IPS DF 6.9 (cell line): ENCODE measurements around the gene MAPKAPK2.

Source experiments
- DNase-seq: peaks from one replicate; pipeline ENCODE4 v3.0.0-alpha.2; 2013; ENCODE audit warnings: low read depth, low spot score
- H3K27ac ChIP-seq: one replicate; pipeline ENCODE4 v1.5.1; 2013; ENCODE audit warnings: low read length, control low read depth
- H3K27me3 ChIP-seq: 2 replicates; pipeline ENCODE4 v1.6.1; 2013; ENCODE audit warnings: mild to moderate bottlenecking, low read length; ENCODE audit not compliant: control insufficient read depth, insufficient read depth
- H3K36me3 ChIP-seq: 2 replicates; pipeline ENCODE4 v1.6.1; 2013; ENCODE audit warnings: low read length; ENCODE audit not compliant: control insufficient read depth, insufficient read depth
- H3K4me1 ChIP-seq: 2 replicates; pipeline ENCODE4 v1.6.1; 2013; ENCODE audit warnings: low read length; ENCODE audit not compliant: control insufficient read depth, insufficient read depth
- H3K4me3 ChIP-seq: 2 replicates; pipeline ENCODE4 v1.5.1; 2013; ENCODE audit warnings: mild to moderate bottlenecking, low read length
- H3K9me3 ChIP-seq: 2 replicates; pipeline ENCODE4 v1.6.1; 2013; ENCODE audit warnings: low read length, inconsistent platforms; ENCODE audit not compliant: control insufficient read depth, insufficient read depth
- WGBS: extraction: QIAGEN DNeasy Blood & Tissue Kit; methylation state at CpG from one replicate; pipeline ENCODE4 v1.1.7; 2013; ENCODE audit warnings: mixed read lengths, missing lambda C conversion rate; ENCODE audit not compliant: insufficient read length, insufficient coverage; 5-methylcytosine and 5-hydroxymethylcytosine counted together

The MAPKAPK2 gene

GRCh38 chr1:206710460-206710823, 25.7 kb downstream of the MAPKAPK2 start:
- no peaks in the 10 kb centered on the region for H3K27me3 ChIP-seq
- H3K36me3 ChIP-seq, result no peaks in the 10 kb centered on the region
- peaks cover 10% of the 10 kb centered on the region for H3K4me1 ChIP-seq
- no peak overlapping the region for H3K4me3 ChIP-seq
- no peak overlapping the region for H3K27ac ChIP-seq
- WGBS, result no CpG with 5 or more reads among the region's 3 CpGs
- no peak for DNase-seq
- H3K9me3 ChIP-seq, result no peaks in the 10 kb centered on the region

- H3K27ac ChIP-seq, result no peak overlapping the region
Observed at GRCh38 chr1:206713070-206713469, 28.4 kb downstream of the MAPKAPK2 start.

GRCh38 chr1:206713910-206714312, 29.2 kb downstream of the MAPKAPK2 start:
- Histone ChIP-seq H3K36me3 (no peaks in the 10 kb centered on the region), H3K4me3 (no peak overlapping the region), H3K27me3 (no peaks in the 10 kb centered on the region), H3K27ac (no peak overlapping the region), H3K9me3 (no peaks in the 10 kb centered on the region), H3K4me1 (no peaks in the 10 kb centered on the region)
- no CpG with 5 or more reads among the region's 6 CpGs for WGBS
- DNase-seq, result no peak

More at GRCh38 chr1:206713070-206713469, 28.4 kb downstream of the MAPKAPK2 start:
- Histone ChIP-seq H3K4me3 (no peak overlapping the region), H3K27me3 (no peaks in the 10 kb centered on the region), H3K9me3 (no peaks in the 10 kb centered on the region), H3K36me3 (no peaks in the 10 kb centered on the region), H3K4me1 (no peaks in the 10 kb centered on the region)
- WGBS, result 100% methylated on average over 1 of the region's 4 CpGs
- no peak for DNase-seq

GRCh38 chr1:206714331-206715058, 29.8 kb downstream of the MAPKAPK2 start:
- WGBS, result no CpG with 5 or more reads among the region's 9 CpGs
- Histone ChIP-seq H3K36me3 (no peaks in the 10 kb centered on the region), H3K4me3 (no peak overlapping the region), H3K9me3 (no peaks in the 10 kb centered on the region), H3K27ac (no peak overlapping the region), H3K27me3 (no peaks in the 10 kb centered on the region), H3K4me1 (no peaks in the 10 kb centered on the region)
- no peak for DNase-seq

- no CpG with 5 or more reads among the region's 4 CpGs for WGBS
- Histone ChIP-seq H3K4me1 (no peaks in the 10 kb centered on the region), H3K27me3 (no peaks in the 10 kb centered on the region), H3K36me3 (no peaks in the 10 kb centered on the region), H3K27ac (no peak overlapping the region), H3K4me3 (no peak overlapping the region), H3K9me3 (no peaks in the 10 kb centered on the region)
- DNase-seq, result no peak
Observed at GRCh38 chr1:206715120-206715519, 30.4 kb downstream of the MAPKAPK2 start.

GRCh38 chr1:206715552-206716158, 30.9 kb downstream of the MAPKAPK2 start:
- Histone ChIP-seq H3K27ac (no peak overlapping the region), H3K4me1 (no peaks in the 10 kb centered on the region), H3K27me3 (no peaks in the 10 kb centered on the region), H3K9me3 (no peaks in the 10 kb centered on the region), H3K36me3 (no peaks in the 10 kb centered on the region), H3K4me3 (no peak overlapping the region)
- no peak for DNase-seq
- WGBS, result no CpG with 5 or more reads among the region's 3 CpGs

GRCh38 chr1:206716159-206716869, 31.6 kb downstream of the MAPKAPK2 start:
- Histone ChIP-seq H3K4me3 (no peak overlapping the region), H3K27ac (no peak overlapping the region), H3K9me3 (no peaks in the 10 kb centered on the region), H3K27me3 (no peaks in the 10 kb centered on the region), H3K36me3 (no peaks in the 10 kb centered on the region), H3K4me1 (no peaks in the 10 kb centered on the region)
- DNase-seq, result no peak
- WGBS, result no CpG with 5 or more reads among the region's 11 CpGs

- Histone ChIP-seq H3K9me3 (no peaks in the 10 kb centered on the region), H3K4me1 (no peaks in the 10 kb centered on the region), H3K4me3 (no peak overlapping the region), H3K27me3 (no peaks in the 10 kb centered on the region), H3K27ac (no peak overlapping the region), H3K36me3 (no peaks in the 10 kb centered on the region)
- WGBS, result no CpG with 5 or more reads among the region's 8 CpGs
- DNase-seq, result no peak
Observed at GRCh38 chr1:206716870-206717673, 32.4 kb downstream of the MAPKAPK2 start.

- Histone ChIP-seq H3K4me1 (no peaks in the 10 kb centered on the region), H3K9me3 (no peaks in the 10 kb centered on the region), H3K4me3 (no peak overlapping the region), H3K36me3 (no peaks in the 10 kb centered on the region), H3K27ac (no peak overlapping the region), H3K27me3 (no peaks in the 10 kb centered on the region)
- no peak for DNase-seq
- WGBS, result no CpG with 5 or more reads among the region's 1 CpG
Observed at GRCh38 chr1:206717674-206717989, 32.9 kb downstream of the MAPKAPK2 start.

GRCh38 chr1:206719169-206719839, 34.6 kb downstream of the MAPKAPK2 start:
- no peaks in the 10 kb centered on the region for H3K27me3 ChIP-seq
- no peaks in the 10 kb centered on the region for H3K9me3 ChIP-seq
- H3K4me1 ChIP-seq, result peaks cover 7% of the 10 kb centered on the region; the same call in 1 of the 2 replicates
- H3K27ac ChIP-seq, result no peak overlapping the region
- no peak overlapping the region for H3K4me3 ChIP-seq
- H3K36me3 ChIP-seq, result no peaks in the 10 kb centered on the region
- DNase-seq, result no peak
- WGBS, result no CpG with 5 or more reads among the region's 10 CpGs
